HEK293 (cell line): ENCODE data around the gene HPSE2.

Source experiments
- CTCF ChIA-PET: fragments of 350-600 bp; formaldehyde crosslinking; extraction: SDS; loops from one replicate; lab custom pipeline; 2021; ENCODE audit warnings: antibody characterized with exemption; lab: Yijun Ruan, JAX
- POLR2A ChIA-PET: fragments of 300-600 bp; formaldehyde crosslinking; extraction: SDS; loops from one replicate; lab custom pipeline; 2020; ENCODE audit warnings: antibody characterized with exemption, inconsistent platforms; lab: Yijun Ruan, JAX
- H3K27ac ChIP-seq: fragments of 200-500 bp; sonication (Bioruptor generic); 2 replicates; pipeline ENCODE4 v1.5.1; 2014; ENCODE audit warnings: low read depth, low read length, control low read depth, inconsistent platforms; ENCODE audit errors: extremely low read depth
- H3K36me3 ChIP-seq, 2 experiments: fragments of 200-500 bp in 1 of 2; sonication (Bioruptor generic) in 1 of 2; 1 replicate in 1 of 2; 2 replicates in 1 of 2; pipeline ENCODE4 v1.5.1; 2014 to 2017; ENCODE audit warnings: inconsistent platforms in 2 of 2, low read length in 2 of 2; ENCODE audit not compliant: control insufficient read depth in 2 of 2, insufficient read depth in 1 of 2
- H3K4me1 ChIP-seq: fragments of 200-500 bp; sonication (Bioruptor generic); 2 replicates; pipeline ENCODE4 v1.5.1; 2014; ENCODE audit warnings: mild to moderate bottlenecking, low read length, inconsistent platforms; ENCODE audit not compliant: control insufficient read depth, insufficient read depth
- H3K4me3 ChIP-seq: 2 replicates; pipeline ENCODE4 v1.5.1; 2011; ENCODE audit warnings: low read depth, mild to moderate bottlenecking, control low read depth, low read length, moderate library complexity
- H3K9me3 ChIP-seq: fragments of 200-500 bp; sonication (Bioruptor generic); 2 replicates; pipeline ENCODE4 v1.5.1; 2014; ENCODE audit warnings: low read depth, low read length, inconsistent platforms; ENCODE audit not compliant: control insufficient read depth, insufficient read depth
- FEZF1 ChIP-seq: fragments of 450-650 bp; formaldehyde crosslinking; IDR thresholded peaks from 2 replicates; pipeline ENCODE4 v1.5.1; 2016; ENCODE audit warnings: missing biosample characterization, missing genetic modification characterization
- GLI4 ChIP-seq: fragments of 450-650 bp; formaldehyde crosslinking; IDR thresholded peaks from 2 replicates; pipeline ENCODE4 v1.5.1; 2016; ENCODE audit warnings: missing biosample characterization, missing genetic modification characterization
- KLF9 ChIP-seq: fragments of 450-650 bp; formaldehyde crosslinking; IDR thresholded peaks from 2 replicates; pipeline ENCODE4 v1.5.1; 2016; ENCODE audit warnings: missing biosample characterization, missing genetic modification characterization, low read depth
- OVOL3 ChIP-seq: fragments of 450-650 bp; formaldehyde crosslinking; IDR thresholded peaks from 2 replicates; pipeline ENCODE4 v1.5.1; 2016; ENCODE audit warnings: missing biosample characterization, missing genetic modification characterization
- REPIN1 ChIP-seq: fragments of 450-650 bp; formaldehyde crosslinking; IDR thresholded peaks from 2 replicates; pipeline ENCODE4 v1.5.1; 2017; ENCODE audit warnings: missing biosample characterization, missing genetic modification characterization, low read depth
- ZNF10 ChIP-seq: fragments of 450-650 bp; formaldehyde crosslinking; IDR thresholded peaks from 2 replicates; pipeline ENCODE4 v1.5.1; 2017; ENCODE audit warnings: missing biosample characterization, missing genetic modification characterization
- ZNF157 ChIP-seq: fragments of 450-650 bp; formaldehyde crosslinking; IDR thresholded peaks from 2 replicates; pipeline ENCODE4 v1.5.1; 2016; ENCODE audit warnings: missing biosample characterization, missing genetic modification characterization
- ZNF174 ChIP-seq: fragments of 450-650 bp; formaldehyde crosslinking; IDR thresholded peaks from 2 replicates; pipeline ENCODE4 v1.5.0; 2017; ENCODE audit warnings: missing biosample characterization, mild to moderate bottlenecking, missing genetic modification characterization
- ZNF24 ChIP-seq: fragments of 450-650 bp; formaldehyde crosslinking; IDR thresholded peaks from 2 replicates; pipeline ENCODE4 v1.5.1; 2016; ENCODE audit warnings: missing biosample characterization, missing genetic modification characterization
- ZNF324 ChIP-seq: fragments of 450-650 bp; formaldehyde crosslinking; IDR thresholded peaks from 2 replicates; pipeline ENCODE4 v1.5.1; 2016; ENCODE audit warnings: missing biosample characterization, missing genetic modification characterization
- ZNF341 ChIP-seq: fragments of 450-650 bp; formaldehyde crosslinking; IDR thresholded peaks from 2 replicates; pipeline ENCODE4; 2016; ENCODE audit warnings: low read depth, missing biosample characterization, missing genetic modification characterization
- ZNF366 ChIP-seq: fragments of 450-650 bp; formaldehyde crosslinking; conservative IDR thresholded peaks from 2 replicates; pipeline ENCODE4 v1.5.1; 2016; ENCODE audit warnings: missing biosample characterization, missing genetic modification characterization
- ZNF391 ChIP-seq: fragments of 450-650 bp; formaldehyde crosslinking; IDR thresholded peaks from 2 replicates; pipeline ENCODE4 v1.5.1; 2016; ENCODE audit warnings: low read depth, missing biosample characterization, missing genetic modification characterization, borderline replicate concordance
- ZNF404 ChIP-seq: fragments of 450-650 bp; formaldehyde crosslinking; IDR thresholded peaks from 2 replicates; pipeline ENCODE4 v1.5.1; 2017; ENCODE audit warnings: missing biosample characterization, missing genetic modification characterization
- ZNF426 ChIP-seq: fragments of 450-650 bp; formaldehyde crosslinking; IDR thresholded peaks from 2 replicates; pipeline ENCODE4 v1.5.1; 2017; ENCODE audit warnings: missing biosample characterization, missing genetic modification characterization, mild to moderate bottlenecking, inconsistent platforms, moderate library complexity
- ZNF433 ChIP-seq: fragments of 450-650 bp; formaldehyde crosslinking; IDR thresholded peaks from 2 replicates; pipeline ENCODE4 v1.5.1; 2016; ENCODE audit warnings: missing biosample characterization, missing genetic modification characterization, low read depth
- ZNF529 ChIP-seq: fragments of 450-650 bp; formaldehyde crosslinking; IDR thresholded peaks from 2 replicates; pipeline ENCODE4 v1.5.1; 2017; ENCODE audit warnings: missing genetic modification characterization, missing biosample characterization; ENCODE audit not compliant: insufficient replicate concordance
- ZNF544 ChIP-seq: fragments of 450-650 bp; formaldehyde crosslinking; IDR thresholded peaks from 2 replicates; pipeline ENCODE4 v1.5.0; 2017; ENCODE audit warnings: missing biosample characterization, missing genetic modification characterization
- ZNF555 ChIP-seq: fragments of 450-650 bp; formaldehyde crosslinking; conservative IDR thresholded peaks from 2 replicates; pipeline ENCODE4 v1.5.1; 2017; ENCODE audit warnings: missing biosample characterization, mild to moderate bottlenecking, missing genetic modification characterization, inconsistent platforms
- ZNF596 ChIP-seq: fragments of 450-650 bp; IDR thresholded peaks from 2 replicates; pipeline ENCODE4 v1.5.0; 2018; ENCODE audit warnings: missing biosample characterization, mild to moderate bottlenecking, missing genetic modification characterization, moderate library complexity
- ZNF600 ChIP-seq: fragments of 450-650 bp; formaldehyde crosslinking; IDR thresholded peaks from 2 replicates; pipeline ENCODE4 v1.5.1; 2016; ENCODE audit warnings: missing biosample characterization, missing genetic modification characterization
- ZNF629 ChIP-seq: fragments of 450-650 bp; formaldehyde crosslinking; IDR thresholded peaks from 2 replicates; pipeline ENCODE4 v1.5.1; 2017; ENCODE audit warnings: missing biosample characterization, missing genetic modification characterization
- ZNF654 ChIP-seq: fragments of 450-650 bp; formaldehyde crosslinking; IDR thresholded peaks from 2 replicates; pipeline ENCODE4 v1.5.1; 2016; ENCODE audit warnings: low read depth, missing biosample characterization, missing genetic modification characterization
- ZNF670 ChIP-seq: fragments of 450-650 bp; formaldehyde crosslinking; IDR thresholded peaks from 2 replicates; pipeline ENCODE4 v1.5.1; 2016; ENCODE audit warnings: missing biosample characterization, missing genetic modification characterization, low read depth
- ZNF776 ChIP-seq: fragments of 450-650 bp; formaldehyde crosslinking; IDR thresholded peaks from 2 replicates; pipeline ENCODE4 v1.5.0; 2017; ENCODE audit warnings: missing biosample characterization, missing genetic modification characterization, borderline replicate concordance
- ZNF837 ChIP-seq: fragments of 450-650 bp; formaldehyde crosslinking; IDR thresholded peaks from 2 replicates; pipeline ENCODE4 v1.5.1; 2016; ENCODE audit warnings: missing biosample characterization, missing genetic modification characterization
- ZSCAN30 ChIP-seq: fragments of 450-650 bp; IDR thresholded peaks from 2 replicates; pipeline ENCODE4 v1.5.1; 2018; ENCODE audit warnings: missing biosample characterization, mild to moderate bottlenecking, missing genetic modification characterization, moderate library complexity
- TF ChIP-seq, protein P1 (sequence below): fragments of 450-650 bp; formaldehyde crosslinking; IDR thresholded peaks from 2 replicates; pipeline ENCODE4 v1.5.1; 2016; ENCODE audit warnings: missing biosample characterization, missing genetic modification characterization
- TF ChIP-seq, protein P2 (sequence below): fragments of 450-650 bp; formaldehyde crosslinking; IDR thresholded peaks from 2 replicates; pipeline ENCODE4 v1.5.1; 2016; ENCODE audit warnings: missing biosample characterization, missing genetic modification characterization, borderline replicate concordance

The HPSE2 gene

DNA sequence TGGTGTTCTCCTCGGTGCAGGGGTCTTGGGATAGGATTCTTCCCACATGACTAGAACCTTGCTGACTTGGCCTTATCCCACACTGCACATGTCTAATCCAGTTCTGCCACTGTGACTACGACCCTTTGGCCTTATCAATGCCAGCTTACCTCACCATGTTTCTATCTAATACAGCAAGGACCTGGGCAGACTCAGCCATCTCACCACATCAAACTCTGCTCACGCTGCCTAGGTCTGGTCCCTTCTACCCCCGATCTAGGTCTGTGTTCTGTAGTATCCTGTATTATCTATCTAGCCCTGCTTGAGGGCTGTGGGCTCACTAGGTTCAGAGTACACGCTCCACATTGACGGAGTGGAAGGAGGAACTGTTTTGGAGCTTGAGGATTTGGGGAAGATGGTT lies 282.4 kb downstream of the HPSE2 start:
- no peak overlapping the region for H3K27ac ChIP-seq
- ChIA-PET CTCF (no interaction called here), POLR2A (no interaction called here)
- no peaks in the 10 kb centered on the region for H3K9me3 ChIP-seq
- H3K4me3 ChIP-seq = no peak overlapping the region
- TF ChIP-seq KLF9 (tag by site-specific recombination) (no peak), ZNF596 (no peak), ZNF555 (no peak), ZNF404 (tag by site-specific recombination) (no peak), ZNF600 (no peak), REPIN1 (tag by site-specific recombination) (no peak), FEZF1 (tag by site-specific recombination) (no peak), ZNF157 (tag by site-specific recombination) (no peak), ZSCAN30 (tag by site-specific recombination) (no peak), ZNF24 (tag by site-specific recombination) (no peak), ZNF10 (tag by site-specific recombination) (no peak)
- H3K4me1 ChIP-seq = no peaks in the 10 kb centered on the region
- H3K36me3 ChIP-seq = no peaks in the 10 kb centered on the region

DNA sequence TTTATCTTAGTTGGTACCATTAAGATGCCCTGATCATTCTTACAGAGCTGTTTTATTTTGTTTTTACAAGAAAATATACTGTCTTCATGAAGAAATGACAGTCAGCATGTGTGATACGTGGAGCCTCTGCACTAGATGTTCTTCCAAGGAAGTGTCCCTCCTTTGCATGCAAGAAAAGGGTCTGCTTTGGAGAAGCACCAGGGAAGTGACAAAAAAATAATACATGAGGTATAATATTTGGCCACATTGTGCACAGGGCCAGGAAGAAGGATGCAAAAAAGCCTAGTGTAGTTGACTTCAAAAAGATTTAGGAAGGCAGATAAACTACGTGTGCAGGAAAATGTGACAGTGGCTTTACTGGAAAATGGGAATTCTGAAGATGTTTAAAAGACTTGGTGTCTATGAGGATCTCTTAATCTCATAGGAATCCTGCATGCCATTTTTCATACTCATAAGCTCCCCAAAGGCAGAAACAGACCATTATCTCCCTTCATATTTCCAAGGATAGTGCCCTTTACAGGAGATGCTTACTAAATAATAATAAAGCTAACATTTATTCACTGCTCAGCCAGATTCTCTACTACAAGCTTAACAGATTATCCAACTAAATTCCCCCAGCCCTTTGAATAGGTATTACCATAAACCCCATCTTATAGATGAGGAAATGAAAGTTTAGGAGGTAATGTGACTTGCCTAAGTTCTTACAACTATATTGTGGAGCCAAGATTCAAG lies 284.2 kb downstream of the HPSE2 start:
- H3K36me3 ChIP-seq = no peaks in the 10 kb centered on the region
- POLR2A ChIA-PET = no interaction called here
- H3K4me1 ChIP-seq = no peaks in the 10 kb centered on the region
- no peaks in the 10 kb centered on the region for H3K9me3 ChIP-seq
- H3K27ac ChIP-seq = no peak overlapping the region
- TF ChIP-seq, protein P1, sequence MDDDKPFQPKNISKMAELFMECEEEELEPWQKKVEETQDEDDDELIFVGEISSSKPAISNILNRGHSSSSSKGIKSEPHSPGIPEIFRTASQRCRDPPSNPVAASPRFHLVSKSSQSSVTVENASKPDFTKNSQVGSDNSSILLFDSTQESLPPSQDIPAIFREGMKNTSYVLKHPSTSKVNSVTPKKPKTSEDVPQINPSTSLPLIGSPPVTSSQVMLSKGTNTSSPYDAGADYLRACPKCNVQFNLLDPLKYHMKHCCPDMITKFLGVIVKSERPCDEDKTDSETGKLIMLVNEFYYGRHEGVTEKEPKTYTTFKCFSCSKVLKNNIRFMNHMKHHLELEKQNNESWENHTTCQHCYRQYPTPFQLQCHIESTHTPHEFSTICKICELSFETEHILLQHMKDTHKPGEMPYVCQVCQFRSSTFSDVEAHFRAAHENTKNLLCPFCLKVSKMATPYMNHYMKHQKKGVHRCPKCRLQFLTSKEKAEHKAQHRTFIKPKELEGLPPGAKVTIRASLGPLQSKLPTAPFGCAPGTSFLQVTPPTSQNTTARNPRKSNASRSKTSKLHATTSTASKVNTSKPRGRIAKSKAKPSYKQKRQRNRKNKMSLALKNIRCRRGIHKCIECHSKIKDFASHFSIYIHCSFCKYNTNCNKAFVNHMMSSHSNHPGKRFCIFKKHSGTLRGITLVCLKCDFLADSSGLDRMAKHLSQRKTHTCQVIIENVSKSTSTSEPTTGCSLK (tag by site-specific recombination) = no peak
- TF ChIP-seq ZNF529 (tag by site-specific recombination) (no peak), ZNF837 (no peak), ZNF366 (tag by site-specific recombination) (no peak), ZNF433 (no peak), ZNF391 (no peak)
- H3K4me3 ChIP-seq = no peak overlapping the region
- CTCF ChIA-PET = no interaction called here

DNA sequence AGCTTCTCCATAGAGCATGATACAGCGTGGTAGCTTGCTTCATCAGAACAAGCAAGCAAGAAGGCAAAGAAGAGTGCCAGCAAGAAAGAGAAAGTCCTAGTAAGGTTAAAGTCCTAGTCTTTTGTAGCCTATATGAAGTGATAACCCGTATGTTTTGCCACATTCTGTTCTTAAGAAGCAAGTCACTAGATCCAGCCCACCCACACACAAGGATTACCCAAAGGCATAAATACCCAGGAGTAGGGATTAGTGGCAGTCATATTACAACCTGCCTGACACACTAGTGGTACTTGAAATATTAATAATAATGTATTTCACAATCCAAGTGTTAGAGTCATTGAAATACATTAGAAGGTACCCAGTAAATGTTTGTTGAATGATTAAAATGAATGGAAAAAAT lies 285.5 kb downstream of the HPSE2 start:
- CTCF ChIA-PET = interaction anchor here (0.6 kb wide), 1 partner anchor 9 kb away, joined by 4 read pairs; no protein-coding TSS in a partner anchor
- TF ChIP-seq ZNF426 (tag by site-specific recombination) (no peak), ZNF670 (no peak), ZNF544 (tag by site-specific recombination) (no peak), ZNF174 (tag by site-specific recombination) (no peak), OVOL3 (no peak), ZNF341 (tag by site-specific recombination) (no peak), ZNF776 (tag by site-specific recombination) (no peak), ZNF324 (no peak), GLI4 (tag by site-specific recombination) (no peak), ZNF629 (tag by site-specific recombination) (no peak), ZNF654 (no peak), REPIN1 (tag by site-specific recombination) (no peak)
- TF ChIP-seq, protein P2, sequence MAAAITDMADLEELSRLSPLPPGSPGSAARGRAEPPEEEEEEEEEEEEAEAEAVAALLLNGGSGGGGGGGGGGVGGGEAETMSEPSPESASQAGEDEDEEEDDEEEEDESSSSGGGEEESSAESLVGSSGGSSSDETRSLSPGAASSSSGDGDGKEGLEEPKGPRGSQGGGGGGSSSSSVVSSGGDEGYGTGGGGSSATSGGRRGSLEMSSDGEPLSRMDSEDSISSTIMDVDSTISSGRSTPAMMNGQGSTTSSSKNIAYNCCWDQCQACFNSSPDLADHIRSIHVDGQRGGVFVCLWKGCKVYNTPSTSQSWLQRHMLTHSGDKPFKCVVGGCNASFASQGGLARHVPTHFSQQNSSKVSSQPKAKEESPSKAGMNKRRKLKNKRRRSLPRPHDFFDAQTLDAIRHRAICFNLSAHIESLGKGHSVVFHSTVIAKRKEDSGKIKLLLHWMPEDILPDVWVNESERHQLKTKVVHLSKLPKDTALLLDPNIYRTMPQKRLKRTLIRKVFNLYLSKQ (tag by site-specific recombination) = no peak
- Histone ChIP-seq H3K4me3 (no peak overlapping the region), H3K9me3 (no peaks in the 10 kb centered on the region), H3K36me3 (no peaks in the 10 kb centered on the region), H3K4me1 (no peaks in the 10 kb centered on the region), H3K27ac (no peak overlapping the region)
- POLR2A ChIA-PET = no interaction called here
